Right cardiac atrium (tissue), 5 donors: ENCODE results near the gene GCNT1. TPM values are rescaled to one million over a fixed set of nuclear protein-coding genes. Genes with fewer than 3 reads are reported as not detected.
"Not testable (repeated sequence)": the region's sequence is repeated elsewhere in the genome, so short reads cannot be mapped to it uniquely, and the experiment has no call there.

ENCODE experiments used
- ATAC-seq, 2 donors: fragments of 200-7000 bp; cut with Tn5 transposase; one replicate each; pipeline versions ENCODE4 v1.8.0 to v1.9.1; 2020; ENCODE audit warnings: moderate library complexity in 2 of 2, mild to moderate bottlenecking in 1 of 2
- DNase-seq, 3 donors: peaks; one replicate each; pipeline ENCODE4 v3.0.0-alpha.2; 2020
- H3K27ac ChIP-seq: one replicate; pipeline ENCODE4 v1.5.1; 2013; ENCODE audit warnings: mild to moderate bottlenecking, low read length, control low read depth, moderate library complexity
- H3K27me3 ChIP-seq: one replicate; pipeline ENCODE4 v1.6.1; 2013; ENCODE audit not compliant: control insufficient read depth, insufficient read depth
- H3K4me1 ChIP-seq: one replicate; pipeline ENCODE4 v1.6.1; 2013; ENCODE audit warnings: low read length; ENCODE audit not compliant: control insufficient read depth, insufficient read depth
- H3K4me3 ChIP-seq: one replicate; pipeline ENCODE4 v1.5.1; 2013; ENCODE audit warnings: low read length, control low read depth
- H3K9me3 ChIP-seq: one replicate; pipeline ENCODE4 v1.6.1; 2013; ENCODE audit warnings: low read length; ENCODE audit not compliant: control insufficient read depth
- WGBS: extraction: QIAGEN DNeasy Blood & Tissue Kit; methylation state at CpG from one replicate; pipeline ENCODE4 v1.1.7; 2013; 5-methylcytosine and 5-hydroxymethylcytosine counted together
- intact Hi-C, 4 donors: fragments of 100-400 bp; cut with DNase I; formaldehyde crosslinking; loops; one replicate each; pipeline versions ENCODE4 v1.11.0 to v1.14.0; 2022 to 2023
- polyA plus RNA-seq: library from polyadenylated mRNA; stranded (reverse); fragments of 200-250 nt; gene quantifications from one replicate; pipeline ENCODE4 v1.2.3, GENCODE V29; 2013
- total RNA-seq, 4 donors: library from RNA; stranded (reverse); fragmentation: NEBNext Ultra II Directional; extraction: Animal tissue kit (Norgen Biotek cat#: 25700); gene quantifications; one replicate each; pipeline ENCODE4 v1.2.1, GENCODE V29; 2021
- donor health status: healthy with polysubstance abuse.
- donor health status: DM: no; HTN: yes; CAD: no.
- donor health status: DM: no; HTN: no; CAD: no.
- donor health status: DM: no; HTN: yes; CAD: no; lungs with severe emphysema.
- donor health status: DM: yes; HTN: yes; CAD: no.

GCNT1 gene
- total and polyA plus RNA-seq, 5 donors: 0.91 to 5.7 (median 3.9) TPM

DNA sequence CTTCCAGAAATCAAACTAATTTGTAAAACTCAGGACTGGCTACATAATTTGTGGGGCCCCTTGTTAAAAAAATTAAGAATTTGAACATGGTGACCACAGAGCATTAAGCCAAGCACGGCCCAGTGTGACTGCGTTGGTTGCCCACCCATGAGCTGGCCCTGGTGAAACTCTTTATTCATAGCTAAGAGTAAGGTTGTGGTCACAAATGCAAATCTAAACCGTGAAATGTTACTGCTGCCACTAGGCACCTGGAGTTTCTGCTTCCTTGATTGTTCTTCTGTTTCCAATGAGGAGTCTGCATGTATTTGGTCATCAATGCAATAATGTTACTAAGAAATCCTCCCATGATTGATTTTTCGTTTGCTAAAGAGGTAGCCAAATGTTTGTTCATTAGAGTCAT, 4.2 kb downstream of the GCNT1 start:
- no peak overlapping the region for H3K4me3 ChIP-seq
- ATAC-seq: no peak
- WGBS: 94% methylated on average over 4 of the region's 4 CpGs
- no peaks in the 10 kb centered on the region for H3K4me1 ChIP-seq
- H3K9me3 ChIP-seq: no peaks in the 10 kb centered on the region
- intact Hi-C loops: no loop called here
- no peak overlapping the region for H3K27ac ChIP-seq
- DNase-seq: no peak
- H3K27me3 ChIP-seq: no peaks in the 10 kb centered on the region

DNA sequence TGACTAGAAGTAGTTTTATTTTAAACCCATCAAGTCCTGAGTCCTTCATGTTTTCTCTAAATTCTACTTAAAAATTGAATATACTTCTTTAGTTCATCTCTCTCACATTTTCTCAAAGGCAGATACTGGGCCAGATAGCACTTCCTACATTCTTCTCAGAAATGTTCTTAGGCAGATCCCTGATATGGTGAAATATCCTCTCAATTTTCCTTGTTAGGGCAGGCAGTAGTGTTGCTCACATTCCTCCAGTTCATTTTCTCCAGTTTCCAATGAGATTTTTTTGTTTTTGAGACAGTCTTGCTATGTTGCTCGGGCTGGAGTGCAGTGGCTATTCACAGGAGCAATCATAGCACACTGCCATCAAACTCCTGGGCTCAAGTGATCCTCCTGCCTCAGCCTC, 5.7 kb downstream of the GCNT1 start:
- Histone ChIP-seq H3K4me3 (no peak overlapping the region), H3K4me1 (no peaks in the 10 kb centered on the region), H3K9me3 (no peaks in the 10 kb centered on the region), H3K27me3 (no peaks in the 10 kb centered on the region), H3K27ac (no peak overlapping the region)
- ATAC-seq (no peak), DNase-seq (no peak)
- WGBS: 95% methylated on average over 1 of the region's 1 CpG
- intact Hi-C loops: no loop called here

DNA sequence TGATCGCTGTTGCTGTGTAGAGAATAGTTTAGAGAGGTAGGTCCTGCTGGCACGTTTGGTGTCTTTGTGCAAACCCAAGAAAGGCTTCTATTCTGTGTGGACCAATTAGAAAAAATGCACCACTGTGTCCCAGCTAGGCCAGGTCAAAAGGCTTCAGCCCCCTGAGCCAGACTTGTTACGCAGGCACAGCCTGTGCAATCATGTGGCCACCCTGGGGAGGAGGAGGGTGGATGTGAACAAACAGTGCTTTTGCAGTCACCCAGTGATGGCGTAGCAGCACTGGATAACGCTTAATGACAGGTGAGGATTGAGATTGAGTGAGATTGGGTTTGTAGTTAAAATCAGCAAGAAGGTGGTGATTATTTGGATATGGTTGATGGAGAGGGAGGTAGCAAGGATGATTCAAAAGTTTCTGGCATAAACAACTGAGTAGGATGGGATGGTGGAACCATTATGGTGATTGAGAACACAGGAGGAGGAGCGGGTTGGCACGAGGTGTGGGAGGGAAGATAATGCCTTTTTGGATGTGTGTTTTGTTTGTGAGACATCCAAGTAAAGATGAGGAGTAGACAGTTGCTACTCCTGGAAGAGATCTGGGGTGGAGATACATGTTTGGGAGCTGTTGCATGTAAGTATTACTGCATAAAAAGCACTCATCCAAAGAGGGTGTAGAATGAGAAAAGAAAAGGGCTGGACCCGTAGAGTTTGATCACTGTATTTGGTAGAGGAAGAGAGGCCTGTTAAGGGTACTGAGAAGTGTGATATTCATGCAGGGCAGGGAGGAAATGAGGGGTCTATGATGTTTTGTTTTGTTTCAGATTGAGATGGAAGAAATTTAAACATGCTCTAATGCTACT, 6.7 kb downstream of the GCNT1 start:
- 84% methylated on average over 8 of the region's 8 CpGs for WGBS
- DNase-seq (no peak), ATAC-seq (no peak)
- intact Hi-C loops: no loop called here
- Histone ChIP-seq H3K4me3 (no peak overlapping the region), H3K4me1 (no peaks in the 10 kb centered on the region), H3K9me3 (no peaks in the 10 kb centered on the region), H3K27ac (no peak overlapping the region), H3K27me3 (no peaks in the 10 kb centered on the region)

DNA sequence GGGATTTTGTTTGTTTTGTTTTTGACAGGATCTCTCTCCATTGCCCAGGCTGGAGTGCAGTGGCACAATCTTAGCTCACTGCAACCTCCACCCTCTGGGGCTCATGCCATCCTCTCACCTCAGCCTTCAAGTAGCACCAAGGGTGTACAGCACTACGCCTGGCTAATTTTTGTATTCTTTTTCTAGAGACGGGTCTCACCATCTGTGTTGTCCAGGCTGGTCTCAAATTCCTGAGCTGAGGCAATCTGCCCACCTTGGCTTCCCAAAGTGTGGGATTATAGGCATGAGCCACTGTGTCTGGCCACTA, 7.3 kb downstream of the GCNT1 start:
- Histone ChIP-seq H3K27ac (no peak overlapping the region), H3K4me1 (no peaks in the 10 kb centered on the region), H3K27me3 (no peaks in the 10 kb centered on the region), H3K4me3 (no peak overlapping the region), H3K9me3 (no peaks in the 10 kb centered on the region)
- intact Hi-C loops: no loop called here
- no peak for ATAC-seq
- no peak for DNase-seq
- 92% methylated on average over 2 of the region's 2 CpGs for WGBS

DNA sequence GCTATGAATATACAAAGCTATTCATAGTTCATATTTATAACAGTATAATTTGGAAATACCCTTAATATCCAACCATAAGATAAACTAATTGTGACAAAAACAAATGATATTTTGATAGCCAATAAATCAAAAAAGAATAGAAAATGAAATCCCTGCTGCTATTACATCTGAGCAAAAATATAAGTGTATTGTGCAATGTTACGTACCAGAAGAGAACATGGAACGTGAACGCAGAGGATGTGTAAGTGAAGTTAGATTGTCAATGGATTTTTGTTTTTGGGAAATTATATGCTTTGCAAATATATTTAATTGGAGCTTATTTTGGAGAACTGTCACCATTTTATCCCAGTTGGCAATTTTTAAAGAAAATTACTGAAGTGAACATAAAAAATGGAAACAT, 15.4 kb downstream of the GCNT1 start:
- no peaks in the 10 kb centered on the region for H3K27me3 ChIP-seq
- WGBS: 84% methylated on average over 3 of the region's 3 CpGs

DNA sequence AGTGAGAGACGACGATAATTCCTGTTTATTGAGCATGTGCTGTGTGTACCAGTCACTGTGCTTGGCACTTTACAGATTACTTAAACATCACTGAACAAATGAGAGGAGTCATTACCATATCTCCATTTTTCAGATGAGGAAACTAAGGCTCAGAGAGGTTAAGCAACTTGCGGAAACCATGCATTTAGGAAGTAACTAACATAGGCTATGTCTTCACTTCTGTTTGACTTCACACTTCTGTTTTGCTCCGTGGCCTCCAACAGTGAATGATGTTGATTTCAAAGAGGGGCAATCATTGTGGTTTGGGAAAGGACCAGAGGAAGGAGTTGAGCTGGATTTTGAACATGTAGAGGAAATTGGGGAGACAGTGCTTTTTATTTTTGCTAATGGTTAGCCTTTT, 16.7 kb downstream of the GCNT1 start:
- intact Hi-C loops: no loop called here
- no peak for ATAC-seq
- H3K27ac ChIP-seq: no peak overlapping the region

More for the DNA sequence above, 15.4 kb downstream of the GCNT1 start:
- intact Hi-C loops: no loop called here
- Histone ChIP-seq H3K4me3 (no peak overlapping the region), H3K9me3 (no peaks in the 10 kb centered on the region), H3K4me1 (no peaks in the 10 kb centered on the region), H3K27ac (no peak overlapping the region)
- ATAC-seq: no peak
- no peak for DNase-seq

DNA sequence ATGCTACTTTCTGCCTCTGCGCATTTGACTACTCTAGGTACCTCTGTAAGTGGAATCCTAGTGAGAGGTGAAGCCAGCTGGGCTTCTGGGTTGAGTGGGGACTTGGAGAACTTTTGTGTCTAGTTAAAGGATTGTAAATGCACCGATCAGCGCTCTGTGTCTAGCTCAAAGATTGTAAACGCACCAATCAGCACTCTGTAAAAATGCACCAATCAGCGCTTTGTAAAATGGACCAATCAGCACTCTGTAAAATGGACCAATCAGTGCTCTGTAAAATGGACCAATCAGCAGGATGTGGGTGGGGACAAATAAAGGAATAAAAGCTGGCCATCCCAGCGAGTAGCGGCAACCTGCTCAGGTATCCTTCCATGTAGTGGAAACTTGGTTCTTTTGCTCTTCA, 18.8 kb downstream of the GCNT1 start:
- H3K4me3 ChIP-seq, H3K27me3 ChIP-seq, ATAC-seq, intact Hi-C loops, H3K4me1 ChIP-seq, H3K9me3 ChIP-seq, DNase-seq, H3K27ac ChIP-seq: not testable (repeated sequence)
- 83% methylated on average over 7 of the region's 7 CpGs for WGBS

More for the DNA sequence above, 16.7 kb downstream of the GCNT1 start:
- DNase-seq: no peak
- no peaks in the 10 kb centered on the region for H3K27me3 ChIP-seq
- H3K4me1 ChIP-seq: no peaks in the 10 kb centered on the region
- H3K9me3 ChIP-seq: no peaks in the 10 kb centered on the region
- H3K4me3 ChIP-seq: no peak overlapping the region
- WGBS: 78% methylated on average over 4 of the region's 4 CpGs

DNA sequence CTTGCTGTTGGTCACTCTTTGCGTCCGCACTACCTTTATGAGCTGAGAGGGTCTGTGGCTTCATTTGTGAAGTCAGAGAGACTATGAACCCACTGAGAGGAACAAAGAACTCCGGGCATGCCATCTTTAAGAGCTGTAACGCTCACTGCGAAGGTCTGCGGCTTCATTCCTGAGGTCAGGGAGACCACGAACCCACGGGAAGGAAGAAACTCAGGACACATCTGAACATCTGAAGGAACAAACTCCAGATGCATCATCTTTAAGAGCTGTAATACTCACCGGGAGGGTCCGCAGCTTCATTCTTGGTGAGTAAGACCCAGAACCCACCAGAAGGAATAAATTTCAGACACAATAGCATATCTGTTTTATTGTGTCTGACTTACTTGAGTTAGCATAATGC, 19.2 kb downstream of the GCNT1 start:
- intact Hi-C loops: no loop called here
- Histone ChIP-seq H3K4me1 (no peaks in the 10 kb centered on the region), H3K27ac (no peak overlapping the region), H3K27me3 (no peaks in the 10 kb centered on the region), H3K4me3 (no peak overlapping the region), H3K9me3 (no peaks in the 10 kb centered on the region)
- DNase-seq: no peak
- no peak for ATAC-seq
- 93% methylated on average over 10 of the region's 10 CpGs for WGBS

DNA sequence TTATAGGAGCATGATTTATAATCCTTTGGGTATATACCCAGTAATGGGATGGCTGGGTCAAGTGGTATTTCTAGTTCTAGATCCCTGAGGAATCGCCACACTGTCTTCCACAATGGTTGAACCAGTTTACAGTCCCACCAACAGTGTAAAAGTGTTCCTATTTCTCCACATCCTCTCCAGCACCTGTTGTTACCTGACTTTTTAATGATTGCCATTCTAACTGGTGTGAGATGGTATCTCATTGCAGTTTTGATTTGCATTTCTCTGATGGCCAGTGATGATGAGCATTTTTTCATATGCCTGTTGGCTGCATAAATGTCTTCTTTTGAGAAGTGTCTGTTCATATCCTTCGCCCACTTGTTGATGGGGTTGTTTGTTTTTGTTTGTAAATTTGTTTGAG, 20.4 kb downstream of the GCNT1 start:
- H3K27ac ChIP-seq, H3K9me3 ChIP-seq, H3K4me3 ChIP-seq, H3K27me3 ChIP-seq, intact Hi-C loops, DNase-seq, H3K4me1 ChIP-seq, ATAC-seq: not testable (repeated sequence)
- WGBS: 91% methylated on average over 1 of the region's 2 CpGs

DNA sequence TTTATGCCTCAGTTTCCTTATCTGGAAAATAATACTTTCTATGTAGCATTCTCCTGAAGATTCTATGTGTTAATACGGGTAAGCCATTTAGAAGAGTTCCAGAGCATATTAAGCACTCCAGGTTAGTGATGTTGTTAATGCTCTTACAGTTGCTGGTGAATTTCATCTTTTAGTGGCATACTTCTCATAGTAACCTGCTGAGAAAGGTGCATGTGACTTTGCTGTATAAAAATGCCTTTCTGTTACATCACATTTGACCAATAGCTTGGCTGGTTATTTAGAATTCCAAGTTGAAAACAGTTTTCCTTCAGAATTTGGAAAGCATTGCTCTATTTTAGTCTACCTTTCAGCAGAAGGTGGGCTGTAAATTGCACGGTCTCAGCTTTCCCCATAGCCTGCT, 27.2 kb downstream of the GCNT1 start:
- H3K27me3 ChIP-seq: no peaks in the 10 kb centered on the region
- ATAC-seq (no peak), DNase-seq (no peak)
- H3K9me3 ChIP-seq: no peaks in the 10 kb centered on the region
- H3K4me1 ChIP-seq: no peaks in the 10 kb centered on the region
- intact Hi-C loops: no loop called here
- H3K4me3 ChIP-seq: no peak overlapping the region
- WGBS: 91% methylated on average over 2 of the region's 2 CpGs
- no peak overlapping the region for H3K27ac ChIP-seq

DNA sequence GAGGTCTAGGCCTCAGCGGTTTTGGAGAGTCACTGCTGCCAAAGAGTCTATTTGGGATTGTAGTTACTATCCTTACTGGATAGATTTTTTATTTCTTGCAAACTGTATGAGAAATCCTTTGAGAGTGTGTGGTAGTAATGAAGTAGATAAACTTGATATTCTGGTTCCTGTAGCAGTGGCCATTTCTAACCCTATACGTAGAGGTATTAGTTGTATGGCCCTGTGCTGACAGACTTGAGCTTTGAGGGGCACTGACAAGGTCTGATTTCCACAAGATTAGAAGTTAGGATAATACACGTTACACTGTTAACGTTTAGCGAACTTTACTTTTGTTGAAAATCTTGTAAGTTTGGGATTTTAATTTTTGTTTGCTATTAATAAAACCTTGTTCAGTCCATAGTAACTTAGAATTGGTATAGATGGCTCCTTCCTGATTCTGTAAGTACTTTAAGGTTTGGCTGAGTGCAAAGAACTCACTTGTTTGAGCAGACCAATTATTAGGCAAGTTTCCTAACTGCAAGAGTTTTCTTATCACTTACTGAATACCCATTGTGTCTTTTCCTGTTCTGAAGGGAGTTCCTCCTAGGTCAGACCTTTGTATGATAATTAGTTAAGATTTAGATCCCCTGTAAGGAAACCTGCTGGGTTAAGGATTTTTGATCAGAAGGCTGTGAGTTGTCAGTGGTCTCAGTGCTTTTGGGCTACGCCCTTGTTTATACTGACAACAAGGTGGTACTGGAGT, 31.4 kb downstream of the GCNT1 start:
- Histone ChIP-seq H3K4me3 (no peak overlapping the region), H3K27me3 (no peaks in the 10 kb centered on the region), H3K4me1 (no peaks in the 10 kb centered on the region), H3K27ac (no peak overlapping the region), H3K9me3 (no peaks in the 10 kb centered on the region)
- 71% methylated on average over 6 of the region's 6 CpGs for WGBS
- DNase-seq (no peak), ATAC-seq (peak in 1 of 2 donors; percentile 88)
- intact Hi-C loops: no loop called here
